ENCODE data around the gene CEP170.

The CEP170 gene

GRCh38 chr1:243267914-243268653 is 13.0 kb upstream of the CEP170 start:
- DNase-seq = no peak

- no peak for DNase-seq
Observed at GRCh38 chr1:243267471-243267880, 12.4 kb upstream of the CEP170 start.

GRCh38 chr1:243266231-243266630 is 11.2 kb upstream of the CEP170 start:
- DNase-seq = no peak

- DNase-seq = no peak
Observed at GRCh38 chr1:243264717-243265116, 9.6 kb upstream of the CEP170 start.

- DNase-seq = no peak
Observed at GRCh38 chr1:243261390-243261789, 6.3 kb upstream of the CEP170 start.

- DNase-seq = no peak
Observed at GRCh38 chr1:243260221-243260880, 5.3 kb upstream of the CEP170 start.

GRCh38 chr1:243258731-243259130 is 3.6 kb upstream of the CEP170 start:
- no peak for DNase-seq

GRCh38 chr1:243257189-243257588 is 2.1 kb upstream of the CEP170 start:
- no peak for DNase-seq

- DNase-seq = no peak
Observed at GRCh38 chr1:243256590-243256989, 1.5 kb upstream of the CEP170 start.

GRCh38 chr1:243255791-243256512 is 871 bp upstream of the CEP170 start, which contains the start of gene SDCCAG8:
Gene SDCCAG8, plus strand, starts transcription at chr1:243256041. Its CDS starts 133 bp downstream, at chr1:243256174.
- peak; percentile 99 for DNase-seq

GRCh38 chr1:243254233-243254926 is 701 bp downstream of the CEP170 start:
- peak; percentile 57 for DNase-seq

- DNase-seq = no peak
Observed at GRCh38 chr1:243253926-243254232, 1.2 kb downstream of the CEP170 start.

GRCh38 chr1:243253211-243253925 is 1.7 kb downstream of the CEP170 start:
- DNase-seq = no peak

- no peak for DNase-seq
Observed at GRCh38 chr1:243251539-243251938, 3.5 kb downstream of the CEP170 start.

- DNase-seq = no peak
Observed at GRCh38 chr1:243250102-243250501, 5.0 kb downstream of the CEP170 start.

- DNase-seq = no peak
Observed at GRCh38 chr1:243249214-243249613, 5.9 kb downstream of the CEP170 start.

GRCh38 chr1:243247901-243248300 is 7.2 kb downstream of the CEP170 start:
- no peak for DNase-seq

GRCh38 chr1:243246916-243247315 is 8.2 kb downstream of the CEP170 start:
- DNase-seq = no peak

GRCh38 chr1:243244432-243244841 is 10.6 kb downstream of the CEP170 start:
- DNase-seq = no peak

- DNase-seq = no peak
Observed at GRCh38 chr1:243236604-243237252, 18.4 kb downstream of the CEP170 start.

- peak; percentile 6 for DNase-seq
Observed at GRCh38 chr1:243234978-243235647, 20.0 kb downstream of the CEP170 start.

- no peak for DNase-seq
Observed at GRCh38 chr1:243233908-243234307, 21.2 kb downstream of the CEP170 start.
